HepG2 (cell line): Measurements from ENCODE around the gene CDK10. TPM values are rescaled to one million over a fixed set of nuclear protein-coding genes. Genes with fewer than 3 reads are reported as not detected.

Experiments used
- CENPT ChIP-seq: sonication (generic); formaldehyde crosslinking; IDR thresholded peaks from 2 replicates; pipeline ENCODE4 v1.8.0; 2022; ENCODE audit warnings: low read depth, mild to moderate bottlenecking, moderate library complexity, missing genetic modification reagents
- HHEX ChIP-seq: IDR thresholded peaks from 2 replicates; pipeline ENCODE4 v1.6.1; 2016; ENCODE audit warnings: control low read depth
- HNF4G ChIP-seq, 2 experiments: sonication (generic) in 1 of 2; formaldehyde crosslinking in 1 of 2; IDR thresholded peaks; 2 replicates each; pipeline versions ENCODE4 v1.4.0 to v1.6.1; 2011 to 2020; ENCODE audit warnings: borderline replicate concordance in 2 of 2, low read depth in 2 of 2, mild to moderate bottlenecking in 2 of 2, low read length in 1 of 2, missing genetic modification reagents in 1 of 2, moderate library complexity in 1 of 2
- NCOA1 ChIP-seq: sonication (generic); formaldehyde crosslinking; IDR thresholded peaks from 2 replicates; pipeline ENCODE4 v1.9.0; 2021; ENCODE audit warnings: missing genetic modification reagents
- NR2F1 ChIP-seq, 2 experiments: fragments of 450-650 bp in 1 of 2; formaldehyde crosslinking in 1 of 2; IDR thresholded peaks; 2 replicates each; pipeline versions ENCODE4 v1.5.0 to v1.6.1; 2016 to 2020; ENCODE audit warnings: mild to moderate bottlenecking in 1 of 2, missing compliant biosample characterization in 1 of 2, missing genetic modification reagents in 1 of 2, moderate library complexity in 1 of 2
- POGZ ChIP-seq: sonication (generic); formaldehyde crosslinking; IDR thresholded peaks from 2 replicates; pipeline ENCODE4 v1.4.0; 2020; ENCODE audit warnings: mild to moderate bottlenecking, missing genetic modification reagents
- ZNF678 ChIP-seq: sonication (generic); formaldehyde crosslinking; IDR thresholded peaks from 2 replicates; pipeline ENCODE4 v1.4.0; 2020; ENCODE audit warnings: mild to moderate bottlenecking, missing genetic modification reagents
- ZNF784 ChIP-seq: sonication (generic); formaldehyde crosslinking; IDR thresholded peaks from 2 replicates; pipeline ENCODE4 v1.5.1; 2020; ENCODE audit warnings: missing genetic modification reagents, mild to moderate bottlenecking, borderline replicate concordance
- ZNF788 ChIP-seq: sonication (generic); formaldehyde crosslinking; IDR thresholded peaks from 2 replicates; pipeline ENCODE4 v1.5.0; 2020; ENCODE audit warnings: mild to moderate bottlenecking, missing genetic modification reagents, borderline replicate concordance
- polyA plus RNA-seq, 8 experiments: library from polyadenylated mRNA; depleted of rRNA in 3 of 8; stranded (reverse) in 7 of 8; unstranded in 1 of 8; fragments of >200 nt; fragmentation: Illumina TruSeq in 4 of 8; extraction: Trizol in 4 of 8; gene quantifications; 2 replicates each; pipeline versions ENCODE4 v1.2.1 to v1.2.3, GENCODE V29; 2011 to 2016; ENCODE audit warnings: low read depth in 4 of 8, missing spikeins in 1 of 8, mixed read lengths in 1 of 8; ENCODE audit not compliant: insufficient read depth in 1 of 8
- total RNA-seq, 5 experiments: library from RNA; depleted of rRNA; stranded (reverse); fragments of >200 nt; fragmentation: Illumina TruSeq; extraction: Trizol; gene quantifications; 2 replicates each; pipeline ENCODE4 v1.2.3, GENCODE V29; 2016; ENCODE audit warnings: low read depth in 1 of 5
- TF ChIP-seq, protein P1 (sequence below): sonication (generic); formaldehyde crosslinking; IDR thresholded peaks from 2 replicates; pipeline ENCODE4 v1.4.0; 2020; ENCODE audit warnings: missing genetic modification reagents
- TF ChIP-seq, protein P2 (sequence below), 2 experiments: fragments of 450-650 bp in 1 of 2; sonication (generic) in 1 of 2; formaldehyde crosslinking in 1 of 2; IDR thresholded peaks; 2 replicates each; pipeline versions ENCODE4 v1.6.1 to v1.8.0; 2016 to 2022; ENCODE audit warnings: antibody characterized with exemption in 1 of 2, mild to moderate bottlenecking in 1 of 2, missing genetic modification reagents in 1 of 2

Gene CDK10
- total and polyA plus RNA-seq, 2 of the 13 experiments (the other 11 are each of a cell fraction or from before 2014, with no cell fraction given): 2.5 to 3.9 TPM

DNA sequence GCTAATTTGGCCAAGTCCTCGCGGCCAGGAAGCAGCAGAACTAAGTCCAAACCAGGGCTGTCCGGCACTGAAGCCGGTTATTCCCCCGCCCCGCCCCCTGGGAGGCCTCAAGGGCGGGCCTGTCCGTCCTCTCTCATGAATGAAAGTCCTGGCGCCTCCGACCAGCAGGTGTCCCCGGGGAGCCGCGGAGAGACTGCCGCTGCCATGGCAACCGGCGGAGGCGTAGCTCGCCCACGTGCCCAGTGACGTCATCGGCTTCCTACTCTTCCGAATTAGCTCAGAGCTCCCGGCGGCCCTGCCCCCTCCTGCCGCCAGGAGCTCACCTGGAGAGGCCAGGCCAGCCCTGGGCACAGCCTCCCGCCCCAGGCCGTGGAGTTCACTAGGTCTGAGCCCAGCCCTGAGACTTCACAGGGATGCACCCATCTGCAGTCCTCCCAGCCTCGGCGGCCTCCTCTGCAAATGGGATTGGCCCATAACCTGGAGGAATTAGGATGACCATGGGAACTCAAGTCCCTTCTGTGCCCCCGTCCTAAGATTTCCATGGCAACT is 13.7 kb downstream of the CDK10 start (continued):
- TF ChIP-seq, protein P1, sequence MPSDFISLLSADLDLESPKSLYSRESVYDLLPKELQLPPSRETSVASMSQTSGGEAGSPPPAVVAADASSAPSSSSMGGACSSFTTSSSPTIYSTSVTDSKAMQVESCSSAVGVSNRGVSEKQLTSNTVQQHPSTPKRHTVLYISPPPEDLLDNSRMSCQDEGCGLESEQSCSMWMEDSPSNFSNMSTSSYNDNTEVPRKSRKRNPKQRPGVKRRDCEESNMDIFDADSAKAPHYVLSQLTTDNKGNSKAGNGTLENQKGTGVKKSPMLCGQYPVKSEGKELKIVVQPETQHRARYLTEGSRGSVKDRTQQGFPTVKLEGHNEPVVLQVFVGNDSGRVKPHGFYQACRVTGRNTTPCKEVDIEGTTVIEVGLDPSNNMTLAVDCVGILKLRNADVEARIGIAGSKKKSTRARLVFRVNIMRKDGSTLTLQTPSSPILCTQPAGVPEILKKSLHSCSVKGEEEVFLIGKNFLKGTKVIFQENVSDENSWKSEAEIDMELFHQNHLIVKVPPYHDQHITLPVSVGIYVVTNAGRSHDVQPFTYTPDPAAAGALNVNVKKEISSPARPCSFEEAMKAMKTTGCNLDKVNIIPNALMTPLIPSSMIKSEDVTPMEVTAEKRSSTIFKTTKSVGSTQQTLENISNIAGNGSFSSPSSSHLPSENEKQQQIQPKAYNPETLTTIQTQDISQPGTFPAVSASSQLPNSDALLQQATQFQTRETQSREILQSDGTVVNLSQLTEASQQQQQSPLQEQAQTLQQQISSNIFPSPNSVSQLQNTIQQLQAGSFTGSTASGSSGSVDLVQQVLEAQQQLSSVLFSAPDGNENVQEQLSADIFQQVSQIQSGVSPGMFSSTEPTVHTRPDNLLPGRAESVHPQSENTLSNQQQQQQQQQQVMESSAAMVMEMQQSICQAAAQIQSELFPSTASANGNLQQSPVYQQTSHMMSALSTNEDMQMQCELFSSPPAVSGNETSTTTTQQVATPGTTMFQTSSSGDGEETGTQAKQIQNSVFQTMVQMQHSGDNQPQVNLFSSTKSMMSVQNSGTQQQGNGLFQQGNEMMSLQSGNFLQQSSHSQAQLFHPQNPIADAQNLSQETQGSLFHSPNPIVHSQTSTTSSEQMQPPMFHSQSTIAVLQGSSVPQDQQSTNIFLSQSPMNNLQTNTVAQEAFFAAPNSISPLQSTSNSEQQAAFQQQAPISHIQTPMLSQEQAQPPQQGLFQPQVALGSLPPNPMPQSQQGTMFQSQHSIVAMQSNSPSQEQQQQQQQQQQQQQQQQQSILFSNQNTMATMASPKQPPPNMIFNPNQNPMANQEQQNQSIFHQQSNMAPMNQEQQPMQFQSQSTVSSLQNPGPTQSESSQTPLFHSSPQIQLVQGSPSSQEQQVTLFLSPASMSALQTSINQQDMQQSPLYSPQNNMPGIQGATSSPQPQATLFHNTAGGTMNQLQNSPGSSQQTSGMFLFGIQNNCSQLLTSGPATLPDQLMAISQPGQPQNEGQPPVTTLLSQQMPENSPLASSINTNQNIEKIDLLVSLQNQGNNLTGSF (CRISPR knock-in tag): no peak
- TF ChIP-seq, protein P2, sequence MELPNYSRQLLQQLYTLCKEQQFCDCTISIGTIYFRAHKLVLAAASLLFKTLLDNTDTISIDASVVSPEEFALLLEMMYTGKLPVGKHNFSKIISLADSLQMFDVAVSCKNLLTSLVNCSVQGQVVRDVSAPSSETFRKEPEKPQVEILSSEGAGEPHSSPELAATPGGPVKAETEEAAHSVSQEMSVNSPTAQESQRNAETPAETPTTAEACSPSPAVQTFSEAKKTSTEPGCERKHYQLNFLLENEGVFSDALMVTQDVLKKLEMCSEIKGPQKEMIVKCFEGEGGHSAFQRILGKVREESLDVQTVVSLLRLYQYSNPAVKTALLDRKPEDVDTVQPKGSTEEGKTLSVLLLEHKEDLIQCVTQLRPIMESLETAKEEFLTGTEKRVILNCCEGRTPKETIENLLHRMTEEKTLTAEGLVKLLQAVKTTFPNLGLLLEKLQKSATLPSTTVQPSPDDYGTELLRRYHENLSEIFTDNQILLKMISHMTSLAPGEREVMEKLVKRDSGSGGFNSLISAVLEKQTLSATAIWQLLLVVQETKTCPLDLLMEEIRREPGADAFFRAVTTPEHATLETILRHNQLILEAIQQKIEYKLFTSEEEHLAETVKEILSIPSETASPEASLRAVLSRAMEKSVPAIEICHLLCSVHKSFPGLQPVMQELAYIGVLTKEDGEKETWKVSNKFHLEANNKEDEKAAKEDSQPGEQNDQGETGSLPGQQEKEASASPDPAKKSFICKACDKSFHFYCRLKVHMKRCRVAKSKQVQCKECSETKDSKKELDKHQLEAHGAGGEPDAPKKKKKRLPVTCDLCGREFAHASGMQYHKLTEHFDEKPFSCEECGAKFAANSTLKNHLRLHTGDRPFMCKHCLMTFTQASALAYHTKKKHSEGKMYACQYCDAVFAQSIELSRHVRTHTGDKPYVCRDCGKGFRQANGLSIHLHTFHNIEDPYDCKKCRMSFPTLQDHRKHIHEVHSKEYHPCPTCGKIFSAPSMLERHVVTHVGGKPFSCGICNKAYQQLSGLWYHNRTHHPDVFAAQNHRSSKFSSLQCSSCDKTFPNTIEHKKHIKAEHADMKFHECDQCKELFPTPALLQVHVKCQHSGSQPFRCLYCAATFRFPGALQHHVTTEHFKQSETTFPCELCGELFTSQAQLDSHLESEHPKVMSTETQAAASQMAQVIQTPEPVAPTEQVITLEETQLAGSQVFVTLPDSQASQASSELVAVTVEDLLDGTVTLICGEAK (IDR thresholded peaks at IDR 0.05): no peak
- TF ChIP-seq, protein P2 (CRISPR knock-in tag; IDR thresholded peaks at IDR 0.05): no peak
- no peak for TF ChIP-seq NR2F1 (CRISPR knock-in tag; IDR thresholded peaks at IDR 0.05)
- no peak for TF ChIP-seq ZNF784 (CRISPR knock-in tag)
- TF ChIP-seq HHEX (CRISPR knock-in tag): 0 out of 2 replicates have a peak, but pooled peaks have one; percentile 23
- no peak for TF ChIP-seq CENPT (CRISPR knock-in tag)
- peak; percentile 69; the same call in 1 of the 2 replicates for TF ChIP-seq ZNF788
- TF ChIP-seq NCOA1 (CRISPR knock-in tag): peak; percentile 71; the same call in 1 of the 2 replicates
- peak; percentile 52; the same call in 1 of the 2 replicates for TF ChIP-seq HNF4G (IDR thresholded peaks at IDR 0.05; ENCODE audit: borderline replicate concordance, low read depth, low read length)
- TF ChIP-seq HNF4G (CRISPR knock-in tag; IDR thresholded peaks at IDR 0.05; ENCODE audit: borderline replicate concordance, low read depth): peak; percentile 81; the same call in 1 of the 2 replicates
- TF ChIP-seq ZNF678 (CRISPR knock-in tag): no peak
- 0 out of 2 replicates have a peak, but pooled peaks have one; percentile 8 for TF ChIP-seq POGZ (CRISPR knock-in tag)
